Heart right ventricle (tissue), 16 donors: ENCODE measurements around the gene DNAJC3. TPM values are rescaled to one million over a fixed set of nuclear protein-coding genes. Genes with fewer than 3 reads are reported as not detected.
"Not testable (repeated sequence)": the region's sequence is repeated elsewhere in the genome, so short reads cannot be mapped to it uniquely, and the experiment has no call there.

Experiments
- ATAC-seq, 8 donors: fragments of 200-7000 bp; cut with Tn5 transposase; one replicate each; pipeline ENCODE4 v1.9.1; 2020; ENCODE audit warnings: mild to moderate bottlenecking in 8 of 8, moderate library complexity in 8 of 8, moderate number of reproducible peaks in 1 of 8
- DNase-seq, 2 donors: peaks; one replicate each; pipeline ENCODE4 v3.0.0-alpha.2; 2020
- H3K27ac ChIP-seq, 10 donors: fragments of 200-600 bp; sonication (generic) in 2 of 10; one replicate each; pipeline versions ENCODE4 v1.5.0 to v1.8.0; 2020 to 2022; ENCODE audit warnings: mild to moderate bottlenecking in 3 of 10
- H3K27me3 ChIP-seq, 7 donors: fragments of 200-600 bp; one replicate each; pipeline ENCODE4 v1.8.0; 2021 to 2022; ENCODE audit warnings: mild to moderate bottlenecking in 2 of 7
- H3K36me3 ChIP-seq, 9 donors: fragments of 200-600 bp; sonication (generic) in 1 of 9; one replicate each; pipeline versions ENCODE4 v1.5.0 to v1.8.0; 2020 to 2022; ENCODE audit warnings: mild to moderate bottlenecking in 2 of 9
- H3K4me1 ChIP-seq, 9 donors: fragments of 200-600 bp; sonication (generic) in 1 of 9; one replicate each; pipeline versions ENCODE4 v1.5.0 to v1.8.0; 2020 to 2022; ENCODE audit warnings: mild to moderate bottlenecking in 4 of 9
- H3K4me3 ChIP-seq, 10 donors: fragments of 200-600 bp; sonication (generic) in 2 of 10; one replicate each; pipeline versions ENCODE4 v1.5.0 to v1.8.0; 2020 to 2022; ENCODE audit warnings: mild to moderate bottlenecking in 7 of 10, moderate library complexity in 2 of 10
- H3K9me3 ChIP-seq, 11 donors: fragments of 200-600 bp in 10 of 11; sonication (generic) in 2 of 11; one replicate each; pipeline versions ENCODE4 v1.5.0 to v1.8.0; 2013 to 2022; ENCODE audit warnings: mild to moderate bottlenecking in 2 of 11, control low read depth in 1 of 11, moderate library complexity in 1 of 11
- CTCF ChIP-seq, 9 donors: fragments of 200-600 bp; sonication (generic) in 2 of 9; IDR thresholded peaks; one replicate each; pipeline versions ENCODE4 v1.5.0 to v1.8.0; 2021 to 2022; ENCODE audit warnings: antibody characterized with exemption in 9 of 9, mild to moderate bottlenecking in 5 of 9, moderate library complexity in 1 of 9
- WGBS, 2 donors: extraction: QIAGEN DNeasy Blood & Tissue Kit; methylation state at CpG; one replicate each; pipeline ENCODE4 v1.1.7; 2013; ENCODE audit warnings: inconsistent platforms in 1 of 2; 5-methylcytosine and 5-hydroxymethylcytosine counted together
- intact Hi-C, 10 donors: fragments of 100-400 bp; cut with DNase I; formaldehyde crosslinking; loops; one replicate each; pipeline versions ENCODE4 v1.11.1 to v1.14.2; 2022
- polyA plus RNA-seq, 2 donors: library from polyadenylated mRNA; stranded (reverse); fragments of 200-250 nt; gene quantifications; one replicate each; pipeline ENCODE4 v1.2.3, GENCODE V29; 2013
- total RNA-seq, 10 donors: library from RNA; stranded (reverse); fragmentation: NEBNext Ultra II Directional in 3 of 10; extraction: Animal tissue kit (Norgen Biotek cat#: 25700) in 3 of 10; gene quantifications; one replicate each; pipeline versions ENCODE4 v1.2.1 to v1.2.4, GENCODE V29; 2021 to 2023
- donor health status: Arrhythmogenic right ventricular cardiomyopathy.
- donor health status: ischemic (EF 13 %, LVEDD 7.1; RV severe dilation, severe dysfunction).
- donor health status: healthy with polysubstance abuse.
- donor health status: DM: no; HTN: yes; CAD: no.
- donor health status: DM: no; HTN: no; CAD: no.
- donor health status: ischemic (EF 25% LVEDD 6.9; RV normal size, moderate dysfunction).
- donor health status: ischemic (EF 25% LVEDD 5.7; RV mildly dilated, moderate dysfunction).
- donor health status: healthy.
- donor health status: DM: yes; HTN: yes; CAD: no.
- donor health status: Ischemic cardiomyopathy.
- donor health status: ischemic (EF 35%, LVEDD 5.7; RV mildly dilated, moderate dysfunction).
- donor health status: nonischemic (EF 11% LVEDD 7.7; RV severe dilation, severe dysfunction).
- donor health status: DM: yes; HTN: yes; CAD: no.
- donor health status: PGD.
- donor health status: ischemic (EF 29% LVEDD 5.4; RV normal size, mild dysfunction).
- donor health status: nonischemic (EF 23%, LVEDD 6.1; RV moderate dilation, normal function).

Gene DNAJC3
- total and polyA plus RNA-seq, 12 donors: 9.3 to 40.9 (median 31.2) TPM

- intact Hi-C loops: no loop called here
- no peak overlapping the region for H3K4me3 ChIP-seq
- peaks cover 0 to 4% (median 0%) of the 10 kb centered on the region in 9 donors for H3K4me1 ChIP-seq
- WGBS, 2 donors: 95 to 97% methylated on average over 3 of the region's 3 CpGs
- no peak overlapping the region for H3K27ac ChIP-seq
- ATAC-seq (no peak), DNase-seq (no peak)
- TF ChIP-seq CTCF (IDR thresholded peaks at IDR 0.05): no peak
- H3K27me3 ChIP-seq: no peaks in the 10 kb centered on the region
- peaks cover 0 to 46% (median 17%) of the 10 kb centered on the region in 9 donors for H3K36me3 ChIP-seq
- H3K9me3 ChIP-seq: no peaks in the 10 kb centered on the region
Measured at GRCh38 chr13:95724252-95724651, 47.3 kb downstream of the DNAJC3 start.

GRCh38 chr13:95726876-95727275 lies 49.9 kb downstream of the DNAJC3 start:
- peaks cover 0 to 20% (median 11%) of the 10 kb centered on the region in 11 donors for H3K9me3 ChIP-seq

GRCh38 chr13:95728957-95729356 lies 52.0 kb downstream of the DNAJC3 start:
- Histone ChIP-seq H3K4me1 (no peaks in the 10 kb centered on the region), H3K27ac (no peak overlapping the region), H3K4me3 (no peak overlapping the region), H3K36me3 (peaks cover 0 to 49% (median 10%) of the 10 kb centered on the region in 9 donors), H3K27me3 (no peaks in the 10 kb centered on the region), H3K9me3 (peaks cover 0 to 40% (median 13%) of the 10 kb centered on the region in 11 donors)
- DNase-seq (no peak), ATAC-seq (no peak)
- 49 to 77% methylated on average over 2 of the region's 2 CpGs for WGBS, 2 donors
- intact Hi-C loops: no loop called here
- TF ChIP-seq CTCF (IDR thresholded peaks at IDR 0.05): no peak

More at GRCh38 chr13:95726876-95727275, 49.9 kb downstream of the DNAJC3 start:
- H3K27me3 ChIP-seq: no peaks in the 10 kb centered on the region
- no peak overlapping the region for H3K4me3 ChIP-seq
- 79 to 86% methylated on average over 3 of the region's 3 CpGs for WGBS, 2 donors
- intact Hi-C loops: no loop called here
- peaks cover 0 to 4% (median 0%) of the 10 kb centered on the region in 9 donors for H3K4me1 ChIP-seq
- H3K36me3 ChIP-seq: peaks cover 0 to 56% (median 17%) of the 10 kb centered on the region in 9 donors
- H3K27ac ChIP-seq: no peak overlapping the region
- TF ChIP-seq CTCF (IDR thresholded peaks at IDR 0.05): no peak
- ATAC-seq: no peak
- no peak for DNase-seq

- no peak for DNase-seq
- Histone ChIP-seq H3K27ac (no peak overlapping the region), H3K27me3 (no peaks in the 10 kb centered on the region), H3K36me3 (peaks cover 0 to 21% (median 0%) of the 10 kb centered on the region in 9 donors), H3K4me1 (no peaks in the 10 kb centered on the region), H3K4me3 (no peak overlapping the region), H3K9me3 (peaks cover 0 to 50% (median 20%) of the 10 kb centered on the region in 11 donors)
- 94 to 97% methylated on average over 2 of the region's 2 CpGs for WGBS, 2 donors
- no peak for TF ChIP-seq CTCF (IDR thresholded peaks at IDR 0.05)
- ATAC-seq: no peak
- intact Hi-C loops: no loop called here
Measured at GRCh38 chr13:95734124-95734523, 57.2 kb downstream of the DNAJC3 start.

- not testable (repeated sequence) for H3K4me3 ChIP-seq, H3K27me3 ChIP-seq, H3K36me3 ChIP-seq, H3K27ac ChIP-seq, DNase-seq, H3K4me1 ChIP-seq, H3K9me3 ChIP-seq, ATAC-seq
- 81 to 84% methylated on average over 10 of the region's 37 CpGs for WGBS, 2 donors
- intact Hi-C loops: loop anchor here in 1 of 10 donors (10.0 kb wide), 1 partner anchor 56 kb away; no protein-coding TSS in a partner anchor
Measured at GRCh38 chr13:95740071-95740978, 63.4 kb downstream of the DNAJC3 start.
